Measurements from ENCODE around the gene DDX10.

Gene DDX10

GRCh38 chr11:108939135-108939534 lies 274.3 kb downstream of the DDX10 start:
- DNase-seq (ENCODE audit: low read depth), result no peak

DNA sequence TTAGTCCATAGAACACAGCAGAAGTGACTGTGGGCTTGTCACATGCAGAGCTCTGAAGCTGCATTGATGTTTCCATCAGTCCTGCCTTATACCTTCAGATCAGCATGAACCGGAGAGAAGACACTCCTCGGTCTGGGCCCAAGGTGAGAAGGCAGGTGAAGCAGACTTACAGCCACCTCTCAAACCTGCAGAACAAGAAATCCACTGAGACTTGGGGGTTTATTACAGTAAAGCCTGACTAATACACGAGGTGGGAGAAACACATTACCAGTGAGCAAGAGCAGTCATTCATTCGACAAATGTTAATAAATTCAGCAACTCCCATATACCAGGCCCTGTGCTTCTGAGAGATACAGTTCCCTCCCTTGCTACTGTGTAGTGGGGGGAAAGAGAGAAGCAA lies 279.0 kb downstream of the DDX10 start:
- no peak for DNase-seq (ENCODE audit: low read depth)

- DNase-seq (ENCODE audit: low read depth), result no peak
Observed at GRCh38 chr11:108944471-108945178, 279.8 kb downstream of the DDX10 start.

DNA sequence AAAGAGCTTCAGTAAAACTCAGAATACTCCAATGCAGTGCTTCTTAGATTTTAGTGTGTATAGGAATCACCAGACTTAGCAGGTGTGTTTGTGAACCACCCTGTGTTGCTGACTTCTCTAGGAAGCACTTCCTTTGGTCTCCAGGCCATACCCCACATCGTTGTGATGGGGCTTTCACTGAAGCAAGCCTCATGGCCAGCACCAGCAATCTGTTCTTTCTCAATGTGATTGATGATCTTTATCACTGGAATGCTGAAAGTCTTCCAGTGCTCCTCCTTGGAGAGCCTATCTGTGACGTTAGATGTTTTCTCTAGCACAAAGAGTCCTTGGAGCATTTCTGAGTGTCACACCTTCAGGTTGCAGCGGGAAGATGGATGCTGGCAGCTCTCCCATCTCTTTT lies 280.5 kb downstream of the DDX10 start:
- no peak for DNase-seq (ENCODE audit: low read depth)

DNA sequence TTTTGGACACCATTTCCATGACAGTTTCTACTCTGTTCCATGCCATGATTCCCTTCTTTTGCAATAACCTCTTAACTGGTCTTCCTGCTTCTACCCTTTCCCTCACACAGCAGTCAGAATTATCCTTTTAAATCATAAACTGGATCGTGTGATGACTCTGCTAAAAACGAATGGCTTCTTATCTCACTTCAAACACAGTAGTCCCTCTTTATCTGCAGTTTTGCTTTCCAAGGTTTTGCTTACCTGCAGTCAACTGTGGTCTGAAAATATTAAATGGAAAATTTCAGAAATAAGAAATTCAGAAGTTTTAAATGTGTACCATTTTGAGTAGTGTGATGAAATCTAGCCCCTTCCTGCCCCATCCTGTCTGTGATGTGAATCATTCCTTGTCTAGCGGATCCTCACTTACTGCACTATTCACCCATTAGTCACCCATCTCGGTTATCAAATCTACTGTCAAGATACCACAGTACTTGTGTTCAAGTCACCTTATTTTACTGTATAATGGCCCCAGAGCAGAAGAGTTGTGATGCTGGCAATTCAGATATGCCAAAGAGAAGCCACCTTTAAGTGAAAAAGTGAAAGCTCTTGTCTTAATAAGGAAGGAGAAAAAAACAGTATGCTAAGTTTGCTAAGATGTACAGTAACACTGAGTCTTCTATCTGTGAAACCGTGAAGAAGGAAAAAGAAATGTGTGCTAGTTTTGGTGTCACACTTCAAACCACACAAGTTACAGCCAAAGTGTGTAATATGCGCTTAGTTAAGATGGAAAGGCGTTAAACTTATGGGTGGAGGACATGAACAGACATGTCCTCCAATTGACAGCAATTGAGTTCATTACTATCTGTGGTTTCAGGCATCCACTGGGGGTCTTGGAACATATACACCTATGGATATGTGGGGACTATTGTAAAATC lies 283.0 kb downstream of the DDX10 start:
- DNase-seq (ENCODE audit: low read depth), result no peak

GRCh38 chr11:108958368-108959104 lies 293.7 kb downstream of the DDX10 start:
- DNase-seq (ENCODE audit: low read depth), result no peak

DNA sequence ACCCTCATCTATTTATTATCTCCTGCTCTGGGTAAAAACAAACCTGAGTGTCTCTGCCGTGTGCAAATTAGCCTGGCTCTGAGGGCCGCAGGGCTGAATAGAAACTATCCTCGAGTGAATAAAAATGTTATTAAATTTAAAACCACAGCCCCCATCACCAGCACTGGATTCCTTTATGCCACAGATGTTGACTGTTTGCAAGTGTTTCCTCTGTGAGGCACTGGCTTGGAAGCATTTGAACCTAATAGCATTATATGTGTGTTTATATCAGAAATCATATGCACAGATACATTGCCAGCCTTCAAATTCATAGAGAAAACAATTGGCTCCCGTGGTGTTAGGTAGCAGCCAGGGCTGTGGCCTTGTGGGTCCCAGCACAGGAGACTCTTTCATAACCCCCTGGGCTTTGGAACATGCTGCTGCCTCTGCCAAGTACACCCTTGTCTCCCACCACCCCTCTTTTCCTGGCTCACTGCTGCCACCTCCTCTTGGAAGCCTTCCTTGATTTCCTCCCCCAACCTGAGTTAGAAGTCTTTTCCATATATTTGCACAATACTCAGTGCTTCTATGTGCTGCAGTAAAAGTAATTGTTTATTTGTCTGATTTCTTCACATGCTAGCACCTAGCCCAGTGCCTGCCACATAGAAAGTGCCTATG lies 294.4 kb downstream of the DDX10 start:
- no peak for DNase-seq (ENCODE audit: low read depth)

DNA sequence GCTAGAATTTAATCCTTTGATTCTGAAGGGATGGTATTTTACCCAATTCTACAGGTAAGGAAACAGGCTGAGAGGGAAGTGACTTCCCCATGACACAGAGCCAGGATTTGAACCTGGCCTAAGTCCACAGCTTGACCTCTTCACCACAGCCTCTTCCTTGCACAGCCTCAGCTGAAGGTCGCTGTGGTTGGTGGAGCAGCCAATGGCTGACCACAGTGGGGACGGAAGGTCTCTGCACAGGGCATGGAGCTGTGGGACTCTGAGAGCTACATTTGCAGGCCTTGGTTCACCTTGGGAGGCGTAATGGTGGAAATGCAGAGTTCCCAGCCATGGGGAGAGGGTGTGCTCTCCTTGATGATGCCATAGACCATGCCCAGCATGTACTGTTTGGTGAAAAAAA lies 295.0 kb downstream of the DDX10 start:
- DNase-seq (ENCODE audit: low read depth), result no peak

GRCh38 chr11:108960501-108960900 lies 295.6 kb downstream of the DDX10 start:
- no peak for DNase-seq (ENCODE audit: low read depth)

DNA sequence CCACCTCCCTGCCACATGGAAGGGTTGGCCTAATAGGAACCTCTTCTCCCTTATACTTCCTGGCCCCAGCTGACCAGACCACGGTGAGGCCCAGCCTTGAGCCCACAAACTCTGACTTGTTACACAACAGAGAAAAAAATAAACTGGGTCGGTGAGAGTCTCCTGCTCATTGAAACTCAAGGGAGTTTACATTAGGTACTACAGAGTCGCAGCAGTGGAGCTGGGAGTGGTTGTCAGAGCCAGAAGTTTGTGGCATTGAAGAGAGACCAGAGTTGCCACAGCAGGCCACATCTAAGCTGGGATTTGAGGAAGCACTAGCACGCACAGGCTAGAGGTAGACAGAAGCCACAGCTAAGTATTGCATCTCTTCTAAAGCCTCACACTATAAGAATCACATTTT lies 296.2 kb downstream of the DDX10 start:
- no peak for DNase-seq (ENCODE audit: low read depth)

DNA sequence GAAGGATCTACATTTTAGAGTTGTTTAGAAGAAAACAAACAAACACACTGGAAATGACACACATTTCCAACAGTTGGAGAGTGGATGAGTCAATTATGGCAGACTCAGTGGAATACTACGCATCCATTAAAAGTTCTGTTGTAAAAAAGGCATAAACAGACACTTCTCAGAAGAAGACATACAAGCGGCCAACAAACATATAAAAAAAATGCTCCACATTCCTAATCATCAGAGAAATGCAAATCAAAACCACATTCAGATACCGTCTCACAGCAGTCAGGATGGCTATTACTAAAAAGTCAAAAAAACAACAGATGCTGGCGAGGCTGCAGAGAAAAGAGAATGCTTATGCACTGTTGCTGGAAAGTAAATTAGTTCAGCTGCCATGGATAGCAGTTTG lies 298.2 kb downstream of the DDX10 start:
- no peak for DNase-seq (ENCODE audit: low read depth)

- DNase-seq (ENCODE audit: low read depth), result no peak
Observed at GRCh38 chr11:108965306-108966001, 300.6 kb downstream of the DDX10 start.

DNA sequence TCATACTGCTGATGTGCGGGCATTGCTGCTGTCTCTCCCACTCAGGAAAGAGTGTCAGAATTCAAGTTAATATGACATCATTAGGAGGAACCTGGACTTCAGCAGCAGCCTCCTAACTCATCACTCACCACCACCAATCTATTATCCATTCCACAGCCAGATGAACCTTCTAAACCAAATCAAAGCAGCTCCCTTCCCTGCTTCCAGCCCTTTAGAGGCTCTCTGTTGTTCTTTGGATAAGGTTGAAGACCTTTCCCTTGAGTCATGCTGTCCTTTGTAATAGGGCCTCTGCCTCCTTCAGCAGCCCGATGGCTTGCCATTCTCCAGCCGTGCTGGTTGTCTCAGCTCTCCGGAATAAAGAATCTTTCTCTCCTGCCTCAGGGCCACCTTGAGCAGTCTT lies 301.3 kb downstream of the DDX10 start:
- no peak for DNase-seq (ENCODE audit: low read depth)

- no peak for DNase-seq (ENCODE audit: low read depth)
Observed at GRCh38 chr11:108966978-108967377, 302.1 kb downstream of the DDX10 start.

DNA sequence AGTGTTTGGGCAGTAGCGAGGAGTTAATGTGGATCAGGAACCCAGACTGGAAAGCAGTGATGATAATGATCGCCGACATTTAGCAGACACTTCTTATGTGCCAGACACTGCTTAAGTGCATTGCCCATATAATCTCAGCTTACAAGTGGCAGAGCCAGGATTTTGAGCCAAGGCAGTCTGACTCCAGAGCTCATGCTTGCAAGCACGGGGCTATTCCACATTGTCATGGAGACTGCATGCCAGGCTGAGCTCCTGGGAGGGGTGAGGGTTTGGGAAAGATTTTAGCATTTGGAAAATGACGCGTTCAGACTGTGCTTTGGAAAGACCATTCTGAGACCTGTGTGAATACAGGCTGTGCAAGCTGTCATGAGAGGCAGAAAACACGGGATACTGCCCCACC lies 302.7 kb downstream of the DDX10 start:
- DNase-seq (ENCODE audit: low read depth), result no peak

DNA sequence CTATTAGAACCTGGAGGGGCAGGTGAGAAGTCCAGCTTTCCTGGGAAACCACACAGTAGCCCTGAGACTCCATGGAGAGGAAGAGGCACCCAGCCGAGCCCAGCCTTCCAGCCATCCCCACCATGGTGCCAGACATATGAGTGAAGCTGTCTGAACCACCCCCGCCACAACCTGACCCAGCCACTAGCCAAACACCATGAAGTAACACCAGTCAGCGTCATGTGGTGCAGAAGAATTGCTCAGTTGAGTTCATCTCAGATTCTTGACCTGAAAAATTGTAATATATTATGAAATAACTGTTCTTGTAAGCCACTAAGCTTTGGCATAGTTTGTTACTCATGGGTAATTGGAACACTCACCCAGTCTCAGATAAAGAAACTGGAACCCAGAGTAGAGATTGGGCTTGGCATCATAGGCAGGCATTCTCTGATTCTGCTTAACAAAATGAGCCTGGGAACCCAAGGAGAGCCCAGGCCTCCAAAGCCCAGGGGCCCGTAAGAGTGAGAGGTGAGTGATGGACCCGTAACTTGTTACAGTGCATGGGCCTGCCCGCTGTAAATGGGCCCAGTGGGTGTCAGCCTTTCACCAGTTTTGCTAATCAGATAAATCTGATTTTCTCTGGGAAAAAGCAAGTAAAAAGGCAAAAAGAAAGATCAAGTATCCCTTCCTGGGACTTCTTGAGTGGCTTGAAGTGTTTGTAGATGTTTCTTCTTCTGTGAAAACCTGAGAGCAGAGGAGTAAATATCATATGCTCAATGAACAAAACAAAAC lies 305.5 kb downstream of the DDX10 start:
- DNase-seq (ENCODE audit: low read depth), result no peak

DNA sequence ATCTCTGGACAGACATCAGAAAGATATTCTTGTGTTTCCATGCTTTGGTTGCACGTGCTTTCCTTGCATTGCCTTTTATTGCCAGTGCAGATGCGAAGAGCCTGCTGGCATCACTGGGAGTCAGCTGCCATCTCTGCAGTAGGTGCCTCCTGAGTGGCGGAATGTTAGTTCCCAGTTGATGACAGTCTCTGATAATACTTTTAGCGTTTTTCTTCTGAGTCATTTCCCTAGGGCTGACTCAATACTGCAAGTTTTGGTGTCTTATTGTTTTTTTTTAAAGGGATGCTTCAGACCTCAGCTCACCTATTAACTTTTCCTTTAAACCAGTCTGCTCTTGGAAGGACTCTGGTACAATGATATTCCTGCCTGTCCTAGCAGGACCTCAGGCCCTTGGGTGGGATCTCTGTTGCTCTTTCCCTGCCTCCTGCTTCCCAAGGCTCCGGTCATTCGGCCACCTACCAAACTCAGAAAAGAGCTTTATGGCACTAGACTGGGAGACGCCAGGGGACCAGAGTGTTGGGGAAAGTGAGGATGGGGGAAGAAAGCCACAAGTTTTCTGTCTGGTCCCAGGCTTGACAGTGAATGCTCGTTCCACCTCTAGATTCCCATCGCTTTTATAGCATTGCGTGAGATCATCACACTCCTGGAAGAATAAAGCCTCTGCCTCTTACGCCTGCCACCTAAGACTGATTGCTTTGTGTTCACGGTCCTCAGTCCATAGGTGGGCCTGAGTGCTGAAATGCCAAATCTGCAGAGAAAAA lies 308.7 kb downstream of the DDX10 start:
- DNase-seq (ENCODE audit: low read depth), result no peak

- no peak for DNase-seq (ENCODE audit: low read depth)
Observed at GRCh38 chr11:108975026-108975425, 310.2 kb downstream of the DDX10 start.

DNA sequence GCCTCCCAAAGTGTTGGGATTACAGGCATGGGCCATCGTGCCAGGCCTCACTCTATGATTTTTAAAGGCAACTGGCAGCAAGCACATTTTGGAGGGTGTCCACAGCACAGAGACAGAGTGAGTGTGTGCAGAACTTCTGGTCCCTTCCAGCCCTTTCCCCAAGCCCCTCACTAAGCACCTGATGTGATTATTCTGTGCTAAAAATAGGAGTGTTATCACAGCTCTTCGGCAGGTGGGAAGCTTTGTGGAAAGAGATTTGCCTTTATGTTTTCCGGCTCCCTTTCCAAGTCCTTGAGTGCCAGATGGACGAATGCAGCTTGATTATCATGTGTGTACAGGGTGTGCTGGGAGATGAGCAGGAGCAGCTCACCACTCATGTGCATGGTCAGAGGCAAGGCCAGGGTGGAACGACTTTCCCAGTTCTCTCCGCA lies 310.8 kb downstream of the DDX10 start:
- DNase-seq (ENCODE audit: low read depth), result no peak
